HepG2 (cell line): ENCODE data around the gene IER2. TPM values are rescaled to one million over a fixed set of nuclear protein-coding genes. Genes with fewer than 3 reads are reported as not detected.

Experiments
- AGO1 ChIP-seq: fragments of 200-400 bp; formaldehyde crosslinking; IDR thresholded peaks from 2 replicates; pipeline ENCODE4 v1.6.1; 2017; ENCODE audit warnings: mild to moderate bottlenecking, low read depth, low read length, moderate library complexity; ENCODE audit not compliant: poor library complexity, severe bottlenecking
- ATF7-NPFF ChIP-seq: sonication (generic); formaldehyde crosslinking; IDR thresholded peaks from 2 replicates; pipeline ENCODE4 v1.8.1; 2023; ENCODE audit warnings: mild to moderate bottlenecking, low read depth, missing genetic modification reagents, moderate library complexity
- HMGXB3 ChIP-seq: sonication (generic); formaldehyde crosslinking; IDR thresholded peaks from 2 replicates; pipeline ENCODE4 v1.4.0; 2020; ENCODE audit warnings: missing genetic modification reagents, borderline replicate concordance
- PBX2 ChIP-seq: IDR thresholded peaks from 2 replicates; pipeline ENCODE4 v1.6.1; 2016; ENCODE audit warnings: control low read depth
- PHF5A ChIP-seq: IDR thresholded peaks from one replicate; pipeline ENCODE4 v1.6.1; 2018; ENCODE audit warnings: low read depth, missing genetic modification reagents; ENCODE audit not compliant: unreplicated experiment
- SNAPC4 ChIP-seq: sonication (generic); formaldehyde crosslinking; IDR thresholded peaks from 2 replicates; pipeline ENCODE4 v1.4.0; 2020; ENCODE audit warnings: mild to moderate bottlenecking, missing genetic modification reagents
- TFDP2 ChIP-seq: sonication (generic); formaldehyde crosslinking; IDR thresholded peaks from 2 replicates; pipeline ENCODE4 v1.4.0; 2020; ENCODE audit warnings: missing genetic modification reagents
- USF2 ChIP-seq, 2 experiments: sonication (generic) in 1 of 2; formaldehyde crosslinking in 1 of 2; IDR thresholded peaks; 2 replicates each; pipeline versions ENCODE4 v1.5.1 to v1.6.1; 2011 to 2020; ENCODE audit warnings: borderline replicate concordance in 1 of 2, low read depth in 1 of 2, low read length in 1 of 2, mild to moderate bottlenecking in 1 of 2, missing genetic modification reagents in 1 of 2, moderate library complexity in 1 of 2
- ZKSCAN1 ChIP-seq: fragments of 150-350 bp; IDR thresholded peaks from 2 replicates; pipeline ENCODE4 v1.6.1; 2014; ENCODE audit warnings: low read length
- ZMAT5 ChIP-seq: sonication (generic); formaldehyde crosslinking; IDR thresholded peaks from 2 replicates; pipeline ENCODE4 v1.5.0; 2020; ENCODE audit warnings: mild to moderate bottlenecking, low read depth, missing genetic modification reagents, borderline replicate concordance
- ZNF121 ChIP-seq: sonication (generic); formaldehyde crosslinking; IDR thresholded peaks from 2 replicates; pipeline ENCODE4 v1.5.0; 2020; ENCODE audit warnings: mild to moderate bottlenecking, missing genetic modification reagents
- ZNF720 ChIP-seq: sonication (generic); formaldehyde crosslinking; IDR thresholded peaks from 2 replicates; pipeline ENCODE4 v1.4.0; 2020; ENCODE audit warnings: missing genetic modification reagents
- ZNF891 ChIP-seq: sonication (generic); formaldehyde crosslinking; IDR thresholded peaks from 2 replicates; pipeline ENCODE4 v1.5.0; 2020; ENCODE audit warnings: mild to moderate bottlenecking, missing genetic modification reagents
- polyA plus RNA-seq, 8 experiments: library from polyadenylated mRNA; depleted of rRNA in 3 of 8; stranded (reverse) in 7 of 8; unstranded in 1 of 8; fragments of >200 nt; fragmentation: Illumina TruSeq in 4 of 8; extraction: Trizol in 4 of 8; gene quantifications; 2 replicates each; pipeline versions ENCODE4 v1.2.1 to v1.2.3, GENCODE V29; 2011 to 2016; ENCODE audit warnings: low read depth in 4 of 8, missing spikeins in 1 of 8, mixed read lengths in 1 of 8; ENCODE audit not compliant: insufficient read depth in 1 of 8
- total RNA-seq, 5 experiments: library from RNA; depleted of rRNA; stranded (reverse); fragments of >200 nt; fragmentation: Illumina TruSeq; extraction: Trizol; gene quantifications; 2 replicates each; pipeline ENCODE4 v1.2.3, GENCODE V29; 2016; ENCODE audit warnings: low read depth in 1 of 5

IER2 gene
- total and polyA plus RNA-seq, 2 of the 13 experiments (the other 11 are each of a cell fraction or from before 2014, with no cell fraction given) = 10.1 to 14.3 TPM

- TF ChIP-seq SNAPC4 (CRISPR knock-in tag) (no peak), ZNF720 (CRISPR knock-in tag) (no peak), TFDP2 (CRISPR knock-in tag) (no peak), PBX2 (CRISPR knock-in tag) (no peak), ATF7-NPFF (no peak), ZNF891 (CRISPR knock-in tag) (no peak), PHF5A (CRISPR knock-in tag) (no peak), ZKSCAN1 (no peak), ZMAT5 (CRISPR knock-in tag) (no peak), USF2 (IDR thresholded peaks at IDR 0.05; ENCODE audit: low read depth, low read length) (no peak), USF2 (CRISPR knock-in tag; IDR thresholded peaks at IDR 0.05; ENCODE audit: borderline replicate concordance) (no peak), ZNF121 (peak; percentile 81), HMGXB3 (CRISPR knock-in tag) (no peak), AGO1 (no peak)
Measured at GRCh38 chr19:13117772-13118423, 32.3 kb upstream of the IER2 start, which contains the start of gene NACC1 (continued).
